IMR-90 (cell line): Measurements from ENCODE around the gene AHSG.

Experiments
- BHLHE40 ChIP-seq: fragments of 150-350 bp; IDR thresholded peaks from 2 replicates; pipeline ENCODE4 v1.6.1; 2016; ENCODE audit warnings: mild to moderate bottlenecking, low read depth, low read length
- POLR2A ChIP-seq: IDR thresholded peaks from 2 replicates; pipeline ENCODE4 v1.6.1; 2012; ENCODE audit warnings: mild to moderate bottlenecking, low read depth, low read length
- RAD21 ChIP-seq: IDR thresholded peaks from 2 replicates; pipeline ENCODE4 v1.6.1; 2012; ENCODE audit warnings: low read length, improper control_type of control experiment
- RFX5 ChIP-seq: IDR thresholded peaks from 2 replicates; pipeline ENCODE4 v1.8.0; 2012; ENCODE audit warnings: low read depth, mild to moderate bottlenecking, low read length, moderate library complexity
- SMC3 ChIP-seq: fragments of 150-350 bp; IDR thresholded peaks from 2 replicates; pipeline ENCODE4 v1.6.1; 2016; ENCODE audit warnings: low read depth, mild to moderate bottlenecking, antibody characterized with exemption, low read length, moderate library complexity
- TF ChIP-seq, protein P1 (sequence below): conservative IDR thresholded peaks from 2 replicates; pipeline ENCODE4 v1.5.1; 2012; ENCODE audit warnings: mild to moderate bottlenecking, low read depth, low read length, improper control_type of control experiment

DNA sequence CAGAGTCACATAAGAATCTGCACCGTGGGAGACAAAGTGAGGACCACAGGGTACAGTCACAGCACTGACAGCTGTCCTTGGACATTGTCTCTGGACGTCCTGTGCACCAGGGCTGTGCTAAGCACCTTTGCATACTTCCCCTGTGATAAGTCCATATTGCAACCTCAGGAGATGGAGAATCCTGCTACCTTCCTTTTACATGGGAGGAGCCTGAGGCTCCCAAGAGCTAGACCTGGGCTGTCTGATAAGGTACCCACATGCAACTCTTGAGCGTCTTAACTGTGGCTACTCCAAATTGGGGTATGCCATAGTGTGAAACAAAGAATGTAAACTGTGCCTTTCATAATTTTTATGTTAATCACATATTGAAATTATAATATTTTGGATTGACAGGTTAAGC lies 24.8 kb downstream of the AHSG start:
- TF ChIP-seq, protein P1, sequence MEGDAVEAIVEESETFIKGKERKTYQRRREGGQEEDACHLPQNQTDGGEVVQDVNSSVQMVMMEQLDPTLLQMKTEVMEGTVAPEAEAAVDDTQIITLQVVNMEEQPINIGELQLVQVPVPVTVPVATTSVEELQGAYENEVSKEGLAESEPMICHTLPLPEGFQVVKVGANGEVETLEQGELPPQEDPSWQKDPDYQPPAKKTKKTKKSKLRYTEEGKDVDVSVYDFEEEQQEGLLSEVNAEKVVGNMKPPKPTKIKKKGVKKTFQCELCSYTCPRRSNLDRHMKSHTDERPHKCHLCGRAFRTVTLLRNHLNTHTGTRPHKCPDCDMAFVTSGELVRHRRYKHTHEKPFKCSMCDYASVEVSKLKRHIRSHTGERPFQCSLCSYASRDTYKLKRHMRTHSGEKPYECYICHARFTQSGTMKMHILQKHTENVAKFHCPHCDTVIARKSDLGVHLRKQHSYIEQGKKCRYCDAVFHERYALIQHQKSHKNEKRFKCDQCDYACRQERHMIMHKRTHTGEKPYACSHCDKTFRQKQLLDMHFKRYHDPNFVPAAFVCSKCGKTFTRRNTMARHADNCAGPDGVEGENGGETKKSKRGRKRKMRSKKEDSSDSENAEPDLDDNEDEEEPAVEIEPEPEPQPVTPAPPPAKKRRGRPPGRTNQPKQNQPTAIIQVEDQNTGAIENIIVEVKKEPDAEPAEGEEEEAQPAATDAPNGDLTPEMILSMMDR: no peak
- no peak for TF ChIP-seq RFX5
- no peak for TF ChIP-seq BHLHE40
- no peak for TF ChIP-seq POLR2A
- TF ChIP-seq SMC3: no peak
- TF ChIP-seq RAD21: no peak
